PFSK-1 (cell line): Measurements from ENCODE around the gene COX19.

Source experiments
- POLR2AphosphoS5 ChIP-seq: IDR thresholded peaks from 2 replicates; pipeline ENCODE4 v1.6.1; 2012; ENCODE audit warnings: low read depth, mild to moderate bottlenecking, control low read depth, low read length, moderate library complexity
- REST ChIP-seq, 2 experiments: IDR thresholded peaks; 2 replicates each; pipeline versions ENCODE4 v1.6.1 to v1.8.0; 2011 to 2012; ENCODE audit warnings: low read depth in 2 of 2, low read length in 2 of 2, control low read depth in 1 of 2, inconsistent platforms in 1 of 2, mild to moderate bottlenecking in 1 of 2, moderate library complexity in 1 of 2; ENCODE audit not compliant: insufficient read depth in 1 of 2

- TF ChIP-seq REST (IDR thresholded peaks at IDR 0.05; ENCODE audit: insufficient read depth in 1 of 2, low read depth in 2 of 2, low read length in 2 of 2) (no peak), POLR2AphosphoS5 (no peak)
Observed at GRCh38 chr7:944744-945143, 30.6 kb downstream of the COX19 start.
